Motor neuron (in vitro differentiated cells): ENCODE data around the gene PLA2G15. TPM values are rescaled to one million over a fixed set of nuclear protein-coding genes. Genes with fewer than 3 reads are reported as not detected.
A peak's percentile ranks its signal among the peaks of the same experiment; 100 is the strongest.

ENCODE experiments used
- ATAC-seq, 8 experiments: fragments of 200-7000 bp; cut with Tn5 transposase; replicated peaks in 6 of 8; 2 replicates each; pipeline ENCODE4 v1.8.0; 2021; ENCODE audit warnings: mild to moderate bottlenecking in 8 of 8, moderate library complexity in 8 of 8
- H3K27ac ChIP-seq, 2 donors: fragments of 250-450 bp; sonication (Bioruptor Pico); 2 replicates each; pipeline ENCODE4 v1.9.0; 2021; ENCODE audit warnings: antibody characterized with exemption in 2 of 2, mild to moderate bottlenecking in 2 of 2, moderate library complexity in 1 of 2
- H3K4me1 ChIP-seq, 2 donors: fragments of 250-450 bp; sonication (Bioruptor Pico); replicated peaks in 1 of 2; 2 replicates each; pipeline ENCODE4 v1.6.1; 2021; ENCODE audit warnings: antibody characterized with exemption in 2 of 2, mild to moderate bottlenecking in 2 of 2, moderate library complexity in 1 of 2
- H3K4me3 ChIP-seq, 5 donors: fragments of 250-450 bp; sonication (Bioruptor Pico); 2 replicates each; pipeline ENCODE4 v1.9.0; 2021; ENCODE audit warnings: antibody characterized with exemption in 5 of 5, mild to moderate bottlenecking in 5 of 5, moderate library complexity in 4 of 5
- WGBS, 10 experiments: fragments of 450-650 bp; shearing (Covaris generic); methylation state at CpG; one replicate each; pipeline ENCODE4 v1.0.0; 2022; 5-methylcytosine and 5-hydroxymethylcytosine counted together
- in situ Hi-C, 9 experiments: fragments of 400-800 bp; cut with MboI; loops; one replicate each; pipeline ENCODE4 v1.15.0; 2021; ENCODE audit warnings: low sequenced_read_pairs in 9 of 9, low pct_unique_long_range_greater_than_20kb in 2 of 9; ENCODE audit not compliant: unreplicated experiment in 9 of 9
- total RNA-seq, 8 experiments: library from RNA; unstranded; fragments of 300-600 nt; gene quantifications; 2 replicates each; pipeline versions ENCODE4 v1.2.3 to v1.2.4, GENCODE V29; 2022

The PLA2G15 gene
- total RNA-seq, 8 experiments from 2014 or later = 8.3 to 25.1 (median 9.5) TPM

DNA sequence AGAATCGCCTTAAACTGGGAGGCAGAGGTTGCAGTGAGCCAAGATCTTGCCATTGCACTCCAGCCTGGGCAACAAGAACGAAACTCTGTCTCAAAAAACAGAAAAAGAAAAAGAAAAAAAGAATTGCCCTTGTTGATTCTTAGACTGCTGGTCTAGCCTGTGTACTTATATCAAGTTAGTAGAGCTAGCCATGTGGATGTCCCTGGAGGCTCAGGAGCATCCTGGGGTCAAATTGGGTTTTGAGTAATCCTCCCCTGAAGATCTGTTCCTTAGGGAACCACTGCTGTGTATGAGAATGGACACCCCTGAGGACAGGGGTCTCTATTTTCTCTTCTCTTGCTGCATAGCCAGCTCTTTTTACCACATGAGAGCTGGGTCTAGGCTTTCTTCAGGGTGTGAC, 44.0 kb downstream of the PLA2G15 start:
- WGBS, 10 experiments = 80 to 100% (median 100%) methylated on average over 1 to 2 of the region's 2 CpGs; no CpG with 5 or more reads in 5 of the 10 experiments
- in situ Hi-C loops = no loop called here
- no peak overlapping the region for H3K27ac ChIP-seq
- H3K4me1 ChIP-seq = no peaks in the 10 kb centered on the region
- ATAC-seq = no peak
- no peak overlapping the region for H3K4me3 ChIP-seq

DNA sequence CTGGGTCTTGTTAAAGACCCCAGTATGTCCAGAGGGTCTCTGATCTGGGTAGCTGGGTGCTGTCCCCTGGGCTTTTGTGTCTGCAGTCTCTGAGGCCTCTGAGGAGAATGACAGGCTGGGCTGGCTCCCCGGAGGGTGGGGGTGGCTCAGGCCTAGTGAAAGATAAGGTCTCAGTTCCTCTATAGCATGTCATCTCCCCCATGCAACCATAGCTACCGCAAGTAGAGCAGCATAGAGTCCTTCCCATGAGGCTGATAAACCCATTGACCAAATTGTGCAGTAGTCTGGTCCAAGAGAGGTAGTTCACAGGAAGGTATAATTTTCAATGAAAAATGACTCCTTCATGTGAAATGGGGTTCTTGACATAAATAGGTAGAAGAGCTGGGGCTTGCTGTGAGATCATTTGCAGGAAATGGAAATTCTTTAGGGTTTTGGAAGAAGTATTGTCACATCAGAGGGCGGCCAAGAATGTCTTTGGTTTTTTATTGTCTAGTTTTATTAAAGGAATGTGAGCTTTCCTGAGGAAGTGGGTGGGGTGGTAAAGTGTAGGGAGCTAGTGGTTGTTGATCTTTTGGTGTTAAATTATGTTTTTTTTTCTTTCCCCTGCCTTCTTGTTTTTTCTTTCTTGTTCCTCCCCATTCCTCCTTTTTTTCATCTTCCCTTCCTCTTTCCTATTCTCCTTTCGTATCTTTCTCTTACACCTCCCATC, 44.6 kb downstream of the PLA2G15 start:
- no peaks in the 10 kb centered on the region for H3K4me1 ChIP-seq
- peak in 1 of 8 experiments; percentile 6 for ATAC-seq
- H3K27ac ChIP-seq = no peak overlapping the region
- in situ Hi-C loops = no loop called here
- H3K4me3 ChIP-seq = no peak overlapping the region
- 72 to 94% (median 91%) methylated on average over 2 to 4 of the region's 4 CpGs; no CpG with 5 or more reads in 1 of the 10 experiments for WGBS, 10 experiments

DNA sequence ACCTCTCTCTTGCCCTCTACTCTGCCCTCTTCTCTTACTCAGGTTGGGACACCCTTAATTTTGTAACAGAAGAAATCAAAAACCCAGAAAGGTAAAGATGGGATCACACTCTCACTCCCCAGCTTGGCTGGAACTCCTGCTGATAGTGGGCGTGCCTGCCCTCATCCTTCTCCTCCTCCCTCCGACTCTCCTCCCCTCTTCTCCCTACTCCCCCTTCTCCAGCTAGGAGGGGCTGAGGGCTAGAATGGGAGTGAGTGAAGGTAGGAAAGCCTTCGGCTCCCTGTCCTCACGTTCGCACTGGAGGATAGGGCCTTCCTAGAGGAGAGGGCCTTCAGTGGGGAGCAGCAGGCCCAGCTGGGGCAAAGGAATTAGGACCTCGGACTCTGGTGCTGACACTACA, 45.3 kb downstream of the PLA2G15 start:
- in situ Hi-C loops = no loop called here
- no peak for ATAC-seq
- WGBS, 10 experiments = 0 to 83% (median 70%) methylated on average over 1 of the region's 6 CpGs; no CpG with 5 or more reads in 6 of the 10 experiments
- no peaks in the 10 kb centered on the region for H3K4me1 ChIP-seq
- H3K4me3 ChIP-seq = no peak overlapping the region
- H3K27ac ChIP-seq = no peak overlapping the region

DNA sequence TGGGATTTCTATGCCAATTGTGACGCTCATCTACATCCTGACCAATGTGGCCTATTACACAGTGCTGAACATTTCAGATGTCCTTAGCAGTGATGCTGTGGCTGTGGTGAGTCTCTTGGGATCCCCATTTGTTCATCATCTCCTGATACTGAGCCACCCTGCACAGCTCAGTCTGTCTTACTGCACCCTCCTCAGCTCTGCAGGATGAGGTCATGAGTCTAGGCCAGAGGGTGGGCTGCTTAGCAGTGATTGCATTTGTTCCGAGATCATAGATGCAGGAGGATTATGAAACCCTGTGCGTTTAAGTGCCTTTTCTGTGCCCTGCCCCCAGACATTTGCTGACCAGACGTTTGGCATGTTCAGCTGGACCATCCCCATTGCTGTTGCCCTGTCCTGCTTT, 46.1 kb downstream of the PLA2G15 start:
- in situ Hi-C loops = no loop called here
- peak in 2 of 8 experiments; percentile 66 to 93 for ATAC-seq
- WGBS, 10 experiments = 0 to 100% (median 85%) methylated on average over 1 to 2 of the region's 4 CpGs; no CpG with 5 or more reads in 4 of the 10 experiments
- H3K4me1 ChIP-seq = no peaks in the 10 kb centered on the region
- no peak overlapping the region for H3K27ac ChIP-seq
- no peak overlapping the region for H3K4me3 ChIP-seq

DNA sequence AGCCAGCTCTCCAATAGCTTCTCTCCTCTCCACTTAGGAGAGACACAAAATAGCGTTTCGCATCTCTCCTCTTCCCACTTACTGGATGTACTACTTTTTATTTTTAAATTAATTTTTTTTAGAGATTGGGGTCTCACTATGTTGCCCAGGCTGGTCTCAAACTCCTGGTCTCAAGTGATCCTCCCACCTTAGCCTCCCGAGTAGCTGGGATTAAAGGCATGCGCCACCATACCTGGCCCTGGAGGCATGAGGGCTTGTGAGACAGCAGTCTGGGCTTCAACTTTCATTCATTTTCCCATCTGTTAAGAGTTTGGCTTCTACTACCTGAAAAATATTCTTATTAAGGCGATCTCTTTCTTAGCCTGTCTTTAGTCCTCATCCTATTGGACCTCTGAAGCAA, 47.3 kb downstream of the PLA2G15 start:
- no peak overlapping the region for H3K27ac ChIP-seq
- no peak for ATAC-seq
- no peak overlapping the region for H3K4me3 ChIP-seq
- in situ Hi-C loops = no loop called here
- WGBS, 10 experiments = 80 to 100% (median 93%) methylated on average over 1 to 5 of the region's 5 CpGs; no CpG with 5 or more reads in 2 of the 10 experiments
- H3K4me1 ChIP-seq = no peaks in the 10 kb centered on the region

DNA sequence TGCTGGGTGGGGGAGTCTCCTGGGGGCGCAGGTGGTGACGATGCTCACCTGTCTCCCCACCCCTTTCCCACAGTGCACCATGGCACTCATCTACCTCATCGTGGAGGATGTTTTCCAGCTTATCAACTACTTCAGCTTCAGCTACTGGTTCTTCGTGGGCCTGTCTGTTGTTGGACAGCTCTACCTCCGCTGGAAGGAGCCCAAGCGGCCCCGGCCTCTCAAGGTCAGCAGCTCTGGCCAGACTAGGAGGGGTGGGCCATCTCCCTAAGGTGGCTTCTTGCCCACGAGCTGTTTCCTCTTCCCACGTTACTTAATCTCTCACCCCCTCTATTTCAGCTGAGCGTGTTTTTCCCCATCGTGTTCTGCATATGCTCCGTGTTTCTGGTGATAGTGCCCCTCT, 51.1 kb downstream of the PLA2G15 start:
- in situ Hi-C loops = no loop called here
- no peak for ATAC-seq
- WGBS, 10 experiments = 60 to 100% (median 91%) methylated on average over 1 to 6 of the region's 12 CpGs; no CpG with 5 or more reads in 3 of the 10 experiments
- Histone ChIP-seq H3K4me1 (no peaks in the 10 kb centered on the region), H3K27ac (no peak overlapping the region), H3K4me3 (no peak overlapping the region)

DNA sequence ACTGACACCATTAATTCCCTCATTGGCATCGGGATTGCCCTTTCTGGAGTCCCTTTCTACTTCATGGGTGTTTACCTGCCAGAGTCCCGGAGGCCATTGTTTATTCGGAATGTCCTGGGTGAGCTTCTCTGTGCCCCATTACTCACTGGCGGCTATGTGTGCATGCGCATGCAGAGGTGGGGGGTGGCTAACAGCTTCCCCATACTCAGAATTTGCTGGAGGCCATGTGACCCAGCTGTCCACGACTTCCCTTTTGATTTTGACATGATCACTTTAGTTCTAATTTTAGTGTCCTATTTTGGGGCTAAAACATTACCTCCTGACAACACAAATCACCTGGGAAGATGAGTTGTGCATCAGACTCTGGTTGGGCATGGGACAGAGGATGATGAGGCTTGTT, 51.5 kb downstream of the PLA2G15 start:
- 0 to 100% (median 82%) methylated on average over 1 to 5 of the region's 6 CpGs for WGBS, 10 experiments
- ATAC-seq = peak in 3 of 8 experiments; percentile 6 to 33 (median 11)
- Histone ChIP-seq H3K4me1 (no peaks in the 10 kb centered on the region), H3K27ac (no peak overlapping the region), H3K4me3 (no peak overlapping the region)
- in situ Hi-C loops = no loop called here

DNA sequence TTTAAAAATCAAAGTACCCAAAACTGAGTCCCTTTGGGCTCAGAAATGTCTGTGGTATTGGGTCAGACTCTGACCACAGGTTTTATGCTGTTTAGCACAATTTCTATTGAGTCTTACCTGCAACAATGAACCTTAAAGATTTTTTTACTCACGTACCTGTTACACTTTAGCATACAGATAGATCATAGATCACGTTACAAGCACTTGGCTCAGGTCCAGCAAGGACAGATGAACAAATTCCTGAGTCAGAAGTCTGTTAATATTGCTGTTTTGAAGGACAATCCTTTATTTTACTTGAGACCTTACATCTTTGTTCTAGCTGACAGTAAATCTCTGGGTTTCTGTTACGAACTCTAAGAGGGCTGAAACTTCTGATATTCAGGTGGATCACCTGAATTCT, 52.7 kb downstream of the PLA2G15 start:
- Histone ChIP-seq H3K27ac (no peak overlapping the region), H3K4me3 (no peak overlapping the region), H3K4me1 (no peaks in the 10 kb centered on the region)
- 0 to 100% (median 88%) methylated on average over 1 to 3 of the region's 3 CpGs for WGBS, 10 experiments
- in situ Hi-C loops = no loop called here
- no peak for ATAC-seq

DNA sequence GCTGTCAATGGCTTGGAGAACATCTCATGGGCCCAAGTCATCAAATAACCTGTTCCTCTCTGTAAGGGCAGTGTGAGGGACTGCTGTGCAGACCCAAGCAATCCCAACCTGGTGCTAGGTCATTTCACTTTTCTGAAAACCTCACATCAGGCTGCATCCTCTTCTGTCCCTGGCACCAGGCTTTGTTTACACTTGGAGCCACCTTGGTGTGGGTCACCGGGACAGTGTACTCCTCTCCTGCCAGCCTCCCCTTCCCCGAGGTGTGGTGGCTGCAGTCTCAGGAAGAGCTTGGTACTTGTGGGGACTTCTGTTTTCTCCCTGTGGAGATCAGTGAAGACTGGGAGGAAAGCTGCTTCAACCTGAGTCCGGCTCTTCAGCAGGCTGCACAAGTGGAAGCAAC, 53.1 kb downstream of the PLA2G15 start:
- H3K4me1 ChIP-seq = no peaks in the 10 kb centered on the region
- H3K27ac ChIP-seq = no peak overlapping the region
- no peak overlapping the region for H3K4me3 ChIP-seq
- 83 to 100% (median 88%) methylated on average over 1 to 3 of the region's 3 CpGs; no CpG with 5 or more reads in 6 of the 10 experiments for WGBS, 10 experiments
- no peak for ATAC-seq
- in situ Hi-C loops = no loop called here

DNA sequence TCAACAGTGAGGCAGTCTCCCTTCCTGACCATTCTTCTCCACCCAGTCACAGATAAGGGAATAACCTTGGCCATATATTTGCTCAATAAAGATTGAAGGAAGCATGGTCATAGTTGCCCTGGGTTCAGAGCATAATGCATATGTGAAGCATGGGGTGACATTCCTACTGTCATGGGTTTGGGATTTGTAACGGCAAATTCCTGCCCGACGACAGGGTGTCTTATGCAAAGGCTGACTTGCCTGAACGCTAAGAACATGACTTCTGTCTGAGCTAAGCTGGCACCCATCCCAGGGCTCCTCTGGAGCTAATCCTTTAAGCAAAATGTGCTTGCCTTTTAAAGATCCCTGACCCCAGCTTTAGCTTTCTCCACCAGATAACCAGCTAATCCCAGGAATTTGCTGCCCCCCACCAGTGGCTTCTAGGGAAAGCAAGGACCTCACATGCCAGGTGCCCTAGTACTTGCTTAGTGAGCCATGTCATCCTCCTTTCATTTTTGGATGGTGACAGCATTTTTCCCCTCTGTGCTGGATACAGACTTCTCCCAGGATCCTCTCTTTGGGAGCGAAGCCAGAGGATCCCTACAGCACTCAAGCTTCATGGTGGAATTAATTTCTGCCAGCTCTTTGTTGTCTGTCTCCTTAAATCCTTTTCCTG, 53.9 kb downstream of the PLA2G15 start:
- 25 to 100% (median 76%) methylated on average over 1 to 5 of the region's 5 CpGs; no CpG with 5 or more reads in 3 of the 10 experiments for WGBS, 10 experiments
- no peaks in the 10 kb centered on the region for H3K4me1 ChIP-seq
- H3K27ac ChIP-seq = no peak overlapping the region
- in situ Hi-C loops = no loop called here
- no peak overlapping the region for H3K4me3 ChIP-seq
- peak in 3 of 8 experiments; percentile 36 to 63 (median 56) for ATAC-seq

DNA sequence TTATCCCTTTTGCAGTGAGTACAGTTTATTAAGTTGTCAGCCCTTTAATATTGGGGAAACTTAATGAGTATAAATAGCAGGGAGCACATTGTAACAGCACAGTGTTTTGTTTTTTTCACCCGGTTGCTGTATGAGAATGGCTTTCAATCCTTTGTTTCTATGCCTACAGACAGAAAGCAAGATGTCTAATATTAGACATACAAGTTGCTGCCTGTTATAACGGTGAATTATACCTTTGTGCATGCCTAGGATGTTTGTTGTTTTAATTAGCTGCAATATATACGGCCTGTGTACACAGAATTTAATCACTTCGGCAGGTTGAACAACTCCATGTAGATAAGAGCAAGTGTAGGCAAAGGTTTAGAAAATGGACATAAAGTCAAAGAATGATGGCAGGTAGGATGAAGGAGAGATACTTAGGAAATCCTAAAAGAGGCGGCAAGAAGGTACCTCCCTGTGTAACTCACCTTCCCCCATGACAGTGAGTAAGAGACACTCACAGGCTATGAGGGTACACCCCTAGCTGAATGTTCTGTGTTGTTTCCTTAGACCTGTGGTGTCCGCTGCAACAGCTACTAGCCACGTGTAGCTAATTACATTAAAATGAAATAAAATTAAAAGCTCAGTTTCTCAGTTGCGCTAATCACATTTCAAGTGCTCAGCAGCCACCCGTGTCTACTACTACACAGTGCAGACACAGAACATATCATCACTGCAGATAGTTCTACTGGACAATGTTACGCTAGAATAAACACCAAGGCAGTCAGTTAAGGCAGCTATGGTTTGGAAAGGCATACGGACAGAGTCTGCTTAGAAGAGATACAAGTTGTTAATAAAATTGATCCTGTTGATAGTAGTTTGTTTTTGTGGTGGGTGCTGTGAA, 54.6 kb downstream of the PLA2G15 start:
- no peak overlapping the region for H3K27ac ChIP-seq
- 47 to 98% (median 92%) methylated on average over 2 to 9 of the region's 11 CpGs for WGBS, 10 experiments
- no peak overlapping the region for H3K4me3 ChIP-seq
- H3K4me1 ChIP-seq = no peaks in the 10 kb centered on the region
- in situ Hi-C loops = no loop called here
- ATAC-seq = peak in 1 of 8 experiments; percentile 22

DNA sequence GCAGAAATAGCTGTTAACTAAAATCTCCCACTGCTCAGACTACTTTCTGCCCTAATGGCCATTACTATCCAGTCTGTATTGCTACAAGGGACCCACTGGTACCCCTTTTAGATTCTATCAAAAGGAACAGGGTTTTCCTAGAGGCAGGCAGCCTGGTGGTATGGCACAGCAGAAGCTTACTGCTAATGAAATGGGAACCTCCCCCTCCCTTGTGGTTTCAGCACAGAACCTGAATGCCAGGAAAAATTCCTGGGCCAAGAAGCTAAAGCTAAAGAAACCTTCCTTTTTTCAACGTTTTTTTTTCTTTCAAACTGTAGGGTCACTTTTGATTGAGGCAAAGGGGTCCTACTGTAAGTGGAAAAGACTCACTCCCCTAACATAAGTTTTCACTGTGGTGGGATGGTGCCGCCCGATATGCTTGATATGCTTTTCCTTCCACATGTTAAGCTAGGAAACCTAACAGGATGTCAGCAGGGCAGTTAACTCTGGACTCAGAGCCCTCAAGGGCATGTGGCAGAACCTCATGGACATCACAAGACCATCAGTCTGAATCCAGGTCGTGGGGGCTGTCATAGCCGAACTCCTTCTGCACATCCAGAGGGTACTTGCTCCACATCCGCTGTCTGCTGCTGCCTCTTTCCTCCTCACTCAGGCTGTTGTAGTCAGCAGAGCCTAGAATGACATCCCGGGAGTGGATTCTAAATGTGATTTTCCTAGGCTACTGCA, 55.7 kb downstream of the PLA2G15 start:
- in situ Hi-C loops = no loop called here
- no peak overlapping the region for H3K27ac ChIP-seq
- no peaks in the 10 kb centered on the region for H3K4me1 ChIP-seq
- ATAC-seq = no peak
- H3K4me3 ChIP-seq = no peak overlapping the region
- 50 to 100% (median 79%) methylated on average over 1 to 7 of the region's 7 CpGs; no CpG with 5 or more reads in 3 of the 10 experiments for WGBS, 10 experiments
